Panc1 (cell line): ENCODE measurements around the gene GMDS. TPM values are rescaled to one million over a fixed set of nuclear protein-coding genes. Genes with fewer than 3 reads are reported as not detected.

Experiments
- ATAC-seq: fragments of 200-7000 bp; cut with Tn5 transposase; 2 replicates; pipeline ENCODE4 v1.9.1; 2020; ENCODE audit warnings: mild to moderate bottlenecking, moderate library complexity
- BruUV-seq: library from RNA; stranded (reverse); fragments of 400-500 nt; replicated peaks from 2 replicates; lab custom pipeline; 2021; lab: Mats Ljungman, UMichigan
- CTCF ChIA-PET: fragments of 300-600 bp; sonication (Branson Sonifier 250); formaldehyde crosslinking; loops from one replicate; lab custom pipeline; 2022; ENCODE audit warnings: antibody characterized with exemption; lab: Charles Lee
- POLR2A ChIA-PET: fragments of 300-600 bp; sonication (Branson Sonifier 250); formaldehyde crosslinking; loops from one replicate; lab custom pipeline; 2022; ENCODE audit warnings: antibody characterized with exemption; lab: Charles Lee
- DNase-seq: peaks from one replicate; pipeline ENCODE4 v3.0.0-alpha.2; 2010; ENCODE audit warnings: low read depth, low spot score
- H3K27ac ChIP-seq: 2 replicates; pipeline ENCODE4 v1.5.1; 2011; ENCODE audit warnings: mild to moderate bottlenecking, low read length, inconsistent platforms
- H3K27me3 ChIP-seq: fragments of 200-500 bp; sonication (Bioruptor generic); 2 replicates; pipeline ENCODE4 v1.6.0; 2014; ENCODE audit warnings: low read length, inconsistent platforms; ENCODE audit not compliant: control insufficient read depth, insufficient read depth
- H3K36me3 ChIP-seq: fragments of 200-500 bp; sonication (Bioruptor generic); 2 replicates; pipeline ENCODE4 v1.5.1; 2014; ENCODE audit warnings: inconsistent platforms, mild to moderate bottlenecking, low read length, moderate library complexity; ENCODE audit not compliant: control insufficient read depth, insufficient read depth
- H3K4me1 ChIP-seq: 2 replicates; pipeline ENCODE4 v1.5.1; 2011; ENCODE audit warnings: inconsistent platforms, mild to moderate bottlenecking, low read length, moderate library complexity; ENCODE audit not compliant: control insufficient read depth, insufficient read depth
- H3K4me3 ChIP-seq, 2 experiments: 2 replicates each; pipeline ENCODE4 v1.5.1; 2011 to 2012; ENCODE audit warnings: low read depth in 2 of 2, low read length in 2 of 2, mild to moderate bottlenecking in 2 of 2, inconsistent platforms in 1 of 2, moderate library complexity in 1 of 2
- H3K9me3 ChIP-seq: fragments of 200-500 bp; sonication (Bioruptor generic); 2 replicates; pipeline ENCODE4 v1.5.1; 2014; ENCODE audit warnings: low read depth, mild to moderate bottlenecking, inconsistent platforms, low read length, moderate library complexity; ENCODE audit not compliant: control insufficient read depth, insufficient read depth
- CTCF ChIP-seq: fragments of 450-650 bp; IDR thresholded peaks from 2 replicates; pipeline ENCODE4 v1.5.1; 2017; ENCODE audit warnings: mild to moderate bottlenecking
- POLR2AphosphoS5 ChIP-seq: IDR thresholded peaks from 2 replicates; pipeline ENCODE4 v1.6.1; 2012; ENCODE audit warnings: mild to moderate bottlenecking, low read depth, low read length, moderate library complexity
- REST ChIP-seq, 2 experiments: IDR thresholded peaks; 2 replicates each; pipeline ENCODE4 v1.6.1; 2011 to 2012; ENCODE audit warnings: low read depth in 2 of 2, control low read depth in 1 of 2, low read length in 1 of 2, mild to moderate bottlenecking in 1 of 2, moderate library complexity in 1 of 2; ENCODE audit not compliant: insufficient read depth in 1 of 2
- SIN3A ChIP-seq: IDR thresholded peaks from 2 replicates; pipeline ENCODE4 v1.6.1; 2012; ENCODE audit warnings: low read depth, mild to moderate bottlenecking, low read length, moderate library complexity, borderline replicate concordance; ENCODE audit not compliant: insufficient read depth
- TCF7L2 ChIP-seq: IDR thresholded peaks from 2 replicates; pipeline ENCODE4 v1.6.1; 2011; ENCODE audit warnings: mild to moderate bottlenecking, low read depth, low read length, inconsistent platforms
- in situ Hi-C: cut with HindIII; loops from 2 replicates; pipeline ENCODE4 v1.10.0; 2016; ENCODE audit warnings: low sequenced_read_pairs, low pct_unique_long_range_greater_than_20kb
- intact Hi-C: fragments of 100-400 bp; cut with micrococcal nuclease; formaldehyde crosslinking; loops from one replicate; pipeline ENCODE4 v1.10.0; 2022; ENCODE audit not compliant: unreplicated experiment
- total RNA-seq: library from RNA; stranded (reverse); gene quantifications from one replicate; pipeline ENCODE4 v1.2.1, GENCODE V29; 2021; ENCODE audit not compliant: unreplicated experiment

The GMDS gene
- total RNA-seq, 1 experiment from 2014 or later = 9.8 TPM

GRCh38 chr6:1605004-1605892 lies 640.2 kb downstream of the GMDS start:
- Histone ChIP-seq H3K4me3 (peak overlapping the region; percentile 37 to 49), H3K4me1 (peaks cover 5% of the 10 kb centered on the region), H3K9me3 (no peaks in the 10 kb centered on the region), H3K36me3 (no peaks in the 10 kb centered on the region), H3K27me3 (peaks cover 3% of the 10 kb centered on the region; the same call in 1 of the 2 replicates), H3K27ac (no peak overlapping the region)
- DNase-seq (no peak), ATAC-seq (no peak)
- CTCF ChIA-PET = interaction anchor here (0.5 to 1.6 kb wide), 2 partner anchors 426 to 499 kb away, joined by 3 to 4 read pairs; no protein-coding TSS in a partner anchor
- TF ChIP-seq REST (IDR thresholded peaks at IDR 0.05; ENCODE audit: insufficient read depth in 1 of 2, low read depth in 2 of 2, low read length in 1 of 2) (no peak), CTCF (no peak), TCF7L2 (no peak), POLR2AphosphoS5 (no peak), SIN3A (no peak)
- in situ Hi-C loops (no loop called here), intact Hi-C loops (no loop called here)
- BruUV-seq = no TSS peak
- POLR2A ChIA-PET = no interaction called here

- peak overlapping the region; percentile 37 to 49 for H3K4me3 ChIP-seq
- H3K9me3 ChIP-seq = no peaks in the 10 kb centered on the region
- H3K4me1 ChIP-seq = peaks cover 5% of the 10 kb centered on the region
- ATAC-seq = peak; percentile 95
- POLR2A ChIA-PET = no interaction called here
- intact Hi-C loops = loop anchor here (5.0 kb wide), 2 partner anchors 83 to 498 kb away; no protein-coding TSS in a partner anchor
- in situ Hi-C loops = no loop called here
- no TSS peak for BruUV-seq
- DNase-seq = no peak
- no peaks in the 10 kb centered on the region; the same call in 1 of the 2 replicates for H3K36me3 ChIP-seq
- CTCF ChIA-PET = interaction anchor here (0.5 kb wide), 1 partner anchor 427 kb away, joined by 3 read pairs; no protein-coding TSS in a partner anchor
- peaks cover 3% of the 10 kb centered on the region; the same call in 1 of the 2 replicates for H3K27me3 ChIP-seq
- H3K27ac ChIP-seq = no peak overlapping the region
- peak; percentile 99 for TF ChIP-seq CTCF
- no peak for TF ChIP-seq POLR2AphosphoS5
- no peak for TF ChIP-seq TCF7L2
- TF ChIP-seq REST (IDR thresholded peaks at IDR 0.05; ENCODE audit: insufficient read depth in 1 of 2, low read depth in 2 of 2, low read length in 1 of 2) = 0 out of 4 replicates have a peak, but pooled peaks of 1 of the 2 experiments have one; percentile 17
- TF ChIP-seq SIN3A = no peak
Observed at GRCh38 chr6:1604158-1605003, 641.0 kb downstream of the GMDS start.
